ENCODE data around the gene MEIOSIN. TPM values are rescaled to one million over a fixed set of nuclear protein-coding genes. Genes with fewer than 3 reads are reported as not detected.

Gene MEIOSIN
- total RNA-seq, 4 donors from 2014 or later: not detected

GRCh38 chr19:45772130-45772840, 39.0 kb downstream of the MEIOSIN start:
- Histone ChIP-seq H3K4me3 (no peak overlapping the region), H3K36me3 (no peaks in the 10 kb centered on the region), H3K4me1 (no peaks in the 10 kb centered on the region), H3K27ac (peak overlapping the region in 1 of 2 donors; percentile 92), H3K9me3 (no peaks in the 10 kb centered on the region), H3K27me3 (no peaks in the 10 kb centered on the region)
- intact Hi-C loops (cut with DNase I; ENCODE audit: low total_unique reads): no loop called here
- TF ChIP-seq CTCF (IDR thresholded peaks at IDR 0.05) (no peak), POLR2A (IDR thresholded peaks at IDR 0.05) (no peak)
- DNase-seq: no peak

DNA sequence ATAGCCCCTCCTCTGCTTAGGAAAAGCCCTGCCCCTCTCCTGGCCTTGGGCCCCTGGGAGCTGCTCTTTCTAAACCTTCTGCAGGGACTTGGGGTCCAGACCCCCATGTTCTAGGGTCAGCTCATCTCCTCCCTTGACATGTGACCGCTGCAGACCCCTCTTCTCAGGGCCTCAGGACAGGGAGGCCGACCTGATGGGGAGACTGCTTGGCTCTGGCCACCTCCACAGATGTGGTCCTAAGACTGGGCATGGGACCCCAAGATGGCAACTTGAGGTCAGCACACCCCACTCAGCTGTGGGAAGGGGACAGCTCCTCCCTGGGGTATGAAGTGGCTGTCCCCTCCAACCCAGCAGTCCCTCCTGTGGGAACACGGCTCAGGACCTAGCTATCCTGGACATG, 39.7 kb downstream of the MEIOSIN start:
- no peak overlapping the region for H3K27ac ChIP-seq
- TF ChIP-seq POLR2A (IDR thresholded peaks at IDR 0.05) (no peak), CTCF (IDR thresholded peaks at IDR 0.05) (no peak)
- H3K36me3 ChIP-seq: no peaks in the 10 kb centered on the region

DNA sequence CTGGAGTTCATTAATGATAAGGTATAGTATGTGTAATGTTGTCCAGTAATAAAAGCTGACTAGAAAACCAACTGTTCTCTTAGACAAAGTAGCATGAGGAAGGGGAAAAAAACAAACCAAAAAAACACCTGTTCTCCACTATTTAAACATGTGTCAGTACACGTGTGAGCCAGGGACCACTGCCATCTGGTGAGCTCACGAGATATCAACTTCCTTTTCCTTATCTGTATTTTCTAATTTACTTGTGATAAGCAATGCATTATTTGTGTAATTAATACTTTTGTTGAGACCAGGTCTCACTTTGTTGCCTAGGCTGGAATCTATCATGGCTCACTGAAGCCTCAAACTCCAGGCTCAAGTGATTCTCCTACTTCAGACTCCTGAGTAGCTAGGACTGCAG, 40.1 kb downstream of the MEIOSIN start:
- Histone ChIP-seq H3K27me3 (no peaks in the 10 kb centered on the region), H3K9me3 (no peaks in the 10 kb centered on the region), H3K4me3 (no peak overlapping the region), H3K4me1 (no peaks in the 10 kb centered on the region), H3K36me3 (no peaks in the 10 kb centered on the region), H3K27ac (no peak overlapping the region)
- no peak for DNase-seq
- intact Hi-C loops (cut with DNase I; ENCODE audit: low total_unique reads): no loop called here
- TF ChIP-seq POLR2A (IDR thresholded peaks at IDR 0.05): no peak

More for the DNA sequence above, 39.7 kb downstream of the MEIOSIN start:
- no peak for DNase-seq
- H3K4me3 ChIP-seq: no peak overlapping the region
- intact Hi-C loops (cut with DNase I; ENCODE audit: low total_unique reads): no loop called here
- H3K27me3 ChIP-seq: no peaks in the 10 kb centered on the region
- H3K9me3 ChIP-seq: no peaks in the 10 kb centered on the region
- H3K4me1 ChIP-seq: no peaks in the 10 kb centered on the region

DNA sequence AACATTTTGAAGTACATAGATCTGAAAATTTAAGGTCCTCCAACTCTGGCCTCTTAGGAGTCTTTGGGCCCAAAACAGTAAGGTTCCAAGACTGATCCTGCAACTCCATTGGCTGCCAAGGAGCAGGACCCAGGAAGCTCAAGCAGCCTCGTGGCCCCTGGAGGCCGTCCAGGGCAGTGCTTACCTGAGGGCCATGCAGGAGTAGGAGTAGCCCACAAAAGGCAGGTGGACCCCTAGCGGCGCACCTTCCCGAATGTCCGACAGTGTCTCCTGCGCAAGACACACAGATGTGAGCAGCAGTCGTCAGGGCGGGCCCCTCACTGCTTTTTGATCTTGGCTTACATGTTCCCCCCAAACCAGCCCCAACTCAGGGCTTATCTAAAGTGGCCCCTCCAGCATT, 41.5 kb downstream of the MEIOSIN start:
- no peaks in the 10 kb centered on the region for H3K9me3 ChIP-seq
- H3K4me1 ChIP-seq: no peaks in the 10 kb centered on the region
- H3K36me3 ChIP-seq: no peaks in the 10 kb centered on the region
- H3K4me3 ChIP-seq: no peak overlapping the region
- TF ChIP-seq POLR2A (IDR thresholded peaks at IDR 0.05) (no peak), CTCF (IDR thresholded peaks at IDR 0.05) (no peak)
- no peaks in the 10 kb centered on the region for H3K27me3 ChIP-seq
- H3K27ac ChIP-seq: no peak overlapping the region
- no peak for DNase-seq
- intact Hi-C loops (cut with DNase I; ENCODE audit: low total_unique reads): no loop called here

- Histone ChIP-seq H3K27me3 (no peaks in the 10 kb centered on the region), H3K27ac (no peak overlapping the region), H3K4me1 (peaks cover 0 to 6% of the 10 kb centered on the region in 2 donors), H3K36me3 (no peaks in the 10 kb centered on the region), H3K9me3 (no peaks in the 10 kb centered on the region), H3K4me3 (no peak overlapping the region)
- no peak for DNase-seq
- TF ChIP-seq POLR2A (IDR thresholded peaks at IDR 0.05) (no peak), CTCF (IDR thresholded peaks at IDR 0.05) (no peak)
- intact Hi-C loops (cut with DNase I; ENCODE audit: low total_unique reads): no loop called here
Measured at GRCh38 chr19:45777395-45777961, 44.2 kb downstream of the MEIOSIN start.

All from uterus (tissue), 4 donors.